SK-N-SH treated with all-trans-retinoic acid at 6 μM for 48 hours (cell line): Measurements from ENCODE around the gene NEAT1.

Experiments used
- ATAC-seq: fragments of 200-7000 bp; cut with Tn5 transposase; 3 replicates; pipeline ENCODE4 v1.9.1; 2020; ENCODE audit warnings: mild to moderate bottlenecking, moderate library complexity
- ARNTL ChIP-seq: fragments of 450-650 bp; formaldehyde crosslinking; IDR thresholded peaks from 2 replicates; pipeline ENCODE4 v1.5.0; 2020; ENCODE audit warnings: low read depth, mild to moderate bottlenecking, moderate library complexity, borderline replicate concordance
- BACH2 ChIP-seq: fragments of 250-450 bp; sonication (Bioruptor Pico); IDR thresholded peaks from 2 replicates; pipeline ENCODE4 v1.9.0; 2021; ENCODE audit warnings: mild to moderate bottlenecking, borderline replicate concordance
- CREB5 ChIP-seq: fragments of 250-450 bp; sonication (Bioruptor Pico); IDR thresholded peaks from 2 replicates; pipeline ENCODE4 v1.5.1; 2020; ENCODE audit warnings: low read depth, mild to moderate bottlenecking, moderate library complexity
- CSDC2 ChIP-seq: fragments of 250-450 bp; sonication (Bioruptor Pico); IDR thresholded peaks from 2 replicates; pipeline ENCODE4 v1.5.0; 2020; ENCODE audit warnings: mild to moderate bottlenecking, moderate library complexity
- CSRNP3 ChIP-seq: fragments of 250-450 bp; sonication (Bioruptor Pico); IDR thresholded peaks from 2 replicates; pipeline ENCODE4 v1.5.1; 2021; ENCODE audit warnings: mild to moderate bottlenecking, moderate library complexity
- ESRRG ChIP-seq: fragments of 250-450 bp; sonication (Bioruptor Pico); IDR thresholded peaks from 2 replicates; pipeline ENCODE4 v1.6.1; 2021; ENCODE audit warnings: mild to moderate bottlenecking
- GLIS3 ChIP-seq: fragments of 250-450 bp; sonication (Bioruptor Pico); IDR thresholded peaks from 2 replicates; pipeline ENCODE4 v1.5.0; 2020; ENCODE audit warnings: mild to moderate bottlenecking, moderate library complexity
- ISL1 ChIP-seq: fragments of 250-450 bp; sonication (Bioruptor Pico); IDR thresholded peaks from 2 replicates; pipeline ENCODE4 v2.1.2; 2022; ENCODE audit warnings: mild to moderate bottlenecking, moderate library complexity
- OSR1 ChIP-seq: fragments of 250-450 bp; sonication (Bioruptor Pico); IDR thresholded peaks from 2 replicates; pipeline ENCODE4 v1.8.0; 2022; ENCODE audit warnings: moderate library complexity, mild to moderate bottlenecking, inconsistent platforms
- PATZ1 ChIP-seq: fragments of 250-450 bp; sonication (Bioruptor Pico); IDR thresholded peaks from 2 replicates; pipeline ENCODE4 v1.8.0; 2020; ENCODE audit warnings: mild to moderate bottlenecking, moderate library complexity, borderline replicate concordance
- POU6F1 ChIP-seq: fragments of 250-450 bp; sonication (Bioruptor Pico); IDR thresholded peaks from 2 replicates; pipeline ENCODE4 v1.8.0; 2021; ENCODE audit warnings: low read depth, mild to moderate bottlenecking, moderate library complexity, borderline replicate concordance
- PPARA ChIP-seq: fragments of 250-450 bp; sonication (Bioruptor Pico); IDR thresholded peaks from 2 replicates; pipeline ENCODE4 v1.5.0; 2020; ENCODE audit warnings: mild to moderate bottlenecking, borderline replicate concordance
- RARB ChIP-seq: fragments of 250-450 bp; sonication (Bioruptor Pico); IDR thresholded peaks from 2 replicates; pipeline ENCODE4 v1.8.0; 2021; ENCODE audit warnings: mild to moderate bottlenecking, moderate library complexity
- SNAI2 ChIP-seq: fragments of 250-450 bp; sonication (Bioruptor Pico); IDR thresholded peaks from 2 replicates; pipeline ENCODE4 v1.5.0; 2020; ENCODE audit warnings: mild to moderate bottlenecking, moderate library complexity
- TCF4 ChIP-seq: fragments of 250-450 bp; sonication (Bioruptor Pico); IDR thresholded peaks from 2 replicates; pipeline ENCODE4 v1.8.0; 2021; ENCODE audit warnings: mild to moderate bottlenecking, moderate library complexity, borderline replicate concordance
- TOX ChIP-seq: fragments of 250-450 bp; sonication (Bioruptor Pico); IDR thresholded peaks from 2 replicates; pipeline ENCODE4 v1.8.0; 2021; ENCODE audit warnings: mild to moderate bottlenecking, moderate library complexity, borderline replicate concordance
- TSHZ2 ChIP-seq: fragments of 250-450 bp; sonication (Bioruptor Pico); IDR thresholded peaks from 2 replicates; pipeline ENCODE4 v1.5.0; 2020; ENCODE audit warnings: mild to moderate bottlenecking, moderate library complexity
- ZC3H10 ChIP-seq: fragments of 250-450 bp; sonication (Bioruptor Pico); IDR thresholded peaks from 2 replicates; pipeline ENCODE4 v1.5.1; 2021; ENCODE audit warnings: mild to moderate bottlenecking, moderate library complexity
- ZFP3 ChIP-seq: fragments of 250-450 bp; sonication (Bioruptor Pico); IDR thresholded peaks from 2 replicates; pipeline ENCODE4 v1.5.0; 2020; ENCODE audit warnings: mild to moderate bottlenecking, moderate library complexity
- ZFP30 ChIP-seq: fragments of 450-650 bp; formaldehyde crosslinking; IDR thresholded peaks from 2 replicates; pipeline ENCODE4 v1.5.0; 2022; ENCODE audit warnings: mild to moderate bottlenecking, moderate library complexity
- ZNF565 ChIP-seq: fragments of 450-650 bp; formaldehyde crosslinking; conservative IDR thresholded peaks from 2 replicates; pipeline ENCODE4 v1.5.0; 2020; ENCODE audit warnings: low read depth, mild to moderate bottlenecking, moderate library complexity
- ZNF70 ChIP-seq: fragments of 450-650 bp; formaldehyde crosslinking; IDR thresholded peaks from 2 replicates; pipeline ENCODE4 v1.5.0; 2020; ENCODE audit warnings: mild to moderate bottlenecking, moderate library complexity
- ZNF8 ChIP-seq: fragments of 450-650 bp; formaldehyde crosslinking; IDR thresholded peaks from 2 replicates; pipeline ENCODE4 v1.5.0; 2020; ENCODE audit warnings: mild to moderate bottlenecking, moderate library complexity

NEAT1 gene

GRCh38 chr11:65424205-65425104 is 1.9 kb downstream of the NEAT1 start:
- ATAC-seq: no peak
- 0 out of 2 replicates have a peak, but pooled peaks have one; percentile 34 for TF ChIP-seq ZFP30 (CRISPR knock-in tag)
- TF ChIP-seq ZNF565 (CRISPR knock-in tag): peak; percentile 52; the same call in 1 of the 2 replicates
- peak; percentile 30 for TF ChIP-seq TOX (CRISPR knock-in tag)
- TF ChIP-seq TCF4 (CRISPR knock-in tag): no peak; the same call in 1 of the 2 replicates
- TF ChIP-seq ISL1 (CRISPR knock-in tag): no peak
- peak; percentile 59 for TF ChIP-seq PATZ1 (CRISPR knock-in tag)
- peak; percentile 2; the same call in 1 of the 2 replicates for TF ChIP-seq ZC3H10 (CRISPR knock-in tag)
- TF ChIP-seq SNAI2 (CRISPR knock-in tag): peak; percentile 13; the same call in 1 of the 2 replicates
- TF ChIP-seq TSHZ2: 0 out of 2 replicates have a peak, but pooled peaks have one; percentile 14
- TF ChIP-seq OSR1 (CRISPR knock-in tag): no peak
- TF ChIP-seq GLIS3 (CRISPR knock-in tag): peak; percentile 5
- TF ChIP-seq ZNF8 (CRISPR knock-in tag): no peak
- TF ChIP-seq ARNTL (CRISPR knock-in tag): no peak
- TF ChIP-seq POU6F1: peak; percentile 72; the same call in 1 of the 2 replicates
- TF ChIP-seq RARB (CRISPR knock-in tag): peak; percentile 2; the same call in 1 of the 2 replicates
- TF ChIP-seq CSRNP3 (CRISPR knock-in tag): no peak
- no peak for TF ChIP-seq BACH2 (CRISPR knock-in tag)
- TF ChIP-seq CREB5 (CRISPR knock-in tag): peak; percentile 29
- peak; percentile 20; the same call in 1 of the 2 replicates for TF ChIP-seq ZFP3 (CRISPR knock-in tag)
- TF ChIP-seq ESRRG: no peak; the same call in 1 of the 2 replicates
- no peak for TF ChIP-seq CSDC2 (CRISPR knock-in tag)
- peak; percentile 36; the same call in 1 of the 2 replicates for TF ChIP-seq ZNF70 (CRISPR knock-in tag)
- peak; percentile 18; the same call in 1 of the 2 replicates for TF ChIP-seq PPARA
